ENCODE measurements around the gene ATAD3A.

DNA sequence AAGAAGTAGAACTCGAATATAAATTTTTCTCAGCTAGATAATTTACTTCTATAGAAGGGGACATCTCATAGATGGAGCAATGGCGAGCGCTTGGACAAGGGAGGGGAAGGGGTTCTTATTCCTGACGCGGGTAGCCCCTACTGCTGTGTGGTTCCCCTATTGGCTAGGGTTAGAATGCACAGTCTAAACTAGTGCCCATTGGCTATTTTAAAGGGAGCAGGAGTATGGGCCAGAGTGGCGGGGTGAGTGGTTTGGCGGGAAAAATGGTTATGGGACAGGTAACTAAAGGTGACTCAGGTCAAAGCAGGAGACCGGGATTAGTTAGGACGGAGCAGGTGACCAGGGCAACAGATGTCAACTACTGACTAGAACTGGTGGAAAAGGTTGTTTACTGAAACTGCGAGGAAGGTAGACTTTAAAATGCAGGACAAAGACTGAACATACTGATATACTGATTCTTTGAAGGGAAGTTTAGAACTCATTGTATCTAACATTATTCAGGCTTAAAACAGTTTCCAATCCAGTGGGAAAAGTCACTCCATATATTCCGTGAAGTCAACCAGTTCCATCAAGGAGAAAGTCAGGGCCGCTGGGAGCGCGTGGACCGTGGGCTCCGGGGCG is 940 bp upstream of the ATAD3A start:
- TF ChIP-seq, protein P1, sequence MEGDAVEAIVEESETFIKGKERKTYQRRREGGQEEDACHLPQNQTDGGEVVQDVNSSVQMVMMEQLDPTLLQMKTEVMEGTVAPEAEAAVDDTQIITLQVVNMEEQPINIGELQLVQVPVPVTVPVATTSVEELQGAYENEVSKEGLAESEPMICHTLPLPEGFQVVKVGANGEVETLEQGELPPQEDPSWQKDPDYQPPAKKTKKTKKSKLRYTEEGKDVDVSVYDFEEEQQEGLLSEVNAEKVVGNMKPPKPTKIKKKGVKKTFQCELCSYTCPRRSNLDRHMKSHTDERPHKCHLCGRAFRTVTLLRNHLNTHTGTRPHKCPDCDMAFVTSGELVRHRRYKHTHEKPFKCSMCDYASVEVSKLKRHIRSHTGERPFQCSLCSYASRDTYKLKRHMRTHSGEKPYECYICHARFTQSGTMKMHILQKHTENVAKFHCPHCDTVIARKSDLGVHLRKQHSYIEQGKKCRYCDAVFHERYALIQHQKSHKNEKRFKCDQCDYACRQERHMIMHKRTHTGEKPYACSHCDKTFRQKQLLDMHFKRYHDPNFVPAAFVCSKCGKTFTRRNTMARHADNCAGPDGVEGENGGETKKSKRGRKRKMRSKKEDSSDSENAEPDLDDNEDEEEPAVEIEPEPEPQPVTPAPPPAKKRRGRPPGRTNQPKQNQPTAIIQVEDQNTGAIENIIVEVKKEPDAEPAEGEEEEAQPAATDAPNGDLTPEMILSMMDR (conservative IDR thresholded peaks at IDR 0.05 in 1 of 2, IDR thresholded peaks at IDR 0.05 in 1 of 2; ENCODE audit: extremely low read depth in 1 of 2, insufficient read depth in 1 of 2, low read depth in 1 of 2, low read length in 2 of 2): no peak
- TF ChIP-seq EZH2 (IDR thresholded peaks at IDR 0.05; ENCODE audit: borderline replicate concordance, low read length): no peak

All from mammary epithelial cell (primary cell).